Right lobe of liver (tissue), 6 donors: ENCODE results near the gene MPZL1. TPM values are rescaled to one million over a fixed set of nuclear protein-coding genes. Genes with fewer than 3 reads are reported as not detected.

ENCODE experiments used
- ATAC-seq, 4 donors: fragments of 200-7000 bp; cut with Tn5 transposase; one replicate each; pipeline ENCODE4 v1.9.1; 2020; ENCODE audit warnings: mild to moderate bottlenecking in 4 of 4, moderate library complexity in 4 of 4
- DNase-seq, 3 donors: peaks; one replicate each; pipeline ENCODE4 v3.0.0-alpha.2; 2020
- H3K27ac ChIP-seq, 3 donors: fragments of 200-600 bp; one replicate each; pipeline ENCODE4 v1.8.0; 2022
- H3K27me3 ChIP-seq, 2 donors: fragments of 200-600 bp; one replicate each; pipeline ENCODE4 v1.8.0; 2022
- H3K36me3 ChIP-seq, 4 donors: fragments of 200-600 bp; sonication (generic) in 1 of 4; one replicate each; pipeline versions ENCODE4 v1.5.1 to v1.8.0; 2017 to 2022; ENCODE audit warnings: control low read depth in 1 of 4
- H3K4me1 ChIP-seq, 4 donors: fragments of 200-600 bp; sonication (generic) in 1 of 4; one replicate each; pipeline versions ENCODE4 v1.5.1 to v1.8.0; 2017 to 2022; ENCODE audit warnings: control low read depth in 1 of 4
- H3K4me3 ChIP-seq, 3 donors: fragments of 200-600 bp; one replicate each; pipeline ENCODE4 v1.8.0; 2022
- H3K9me3 ChIP-seq, 4 donors: fragments of 200-600 bp; sonication (generic) in 1 of 4; one replicate each; pipeline versions ENCODE4 v1.5.1 to v1.8.0; 2017 to 2022; ENCODE audit warnings: control low read depth in 1 of 4
- POLR2A ChIP-seq: fragments of 450-650 bp; IDR thresholded peaks from one replicate; pipeline ENCODE4 v1.6.1; 2017; ENCODE audit warnings: antibody characterized with exemption, mild to moderate bottlenecking
- WGBS: methylation state at CpG from one replicate; pipeline ENCODE4 v1.1.6; 2018; ENCODE audit warnings: low coverage, low lambda C conversion rate; ENCODE audit not compliant: insufficient coverage; ENCODE audit errors: missing lambda C conversion rate; 5-methylcytosine and 5-hydroxymethylcytosine counted together
- intact Hi-C, 2 donors: fragments of 100-400 bp; cut with DNase I; formaldehyde crosslinking; loops; one replicate each; pipeline versions ENCODE4 v1.11.2 to v1.14.1; 2022
- total RNA-seq, 6 experiments: library from RNA; depleted of rRNA in 2 of 6; stranded (reverse); fragments of >200 nt in 2 of 6; fragmentation: NEBNext Ultra II Directional in 3 of 6; extraction: Animal tissue kit (Norgen Biotek cat#: 25700) in 3 of 6; gene quantifications; one replicate each; pipeline versions ENCODE4 v1.1.0 to v1.2.4, GENCODE V29; 2016 to 2023
- TF ChIP-seq, protein P1 (sequence below), 4 donors: fragments of 200-600 bp in 3 of 4; fragments of 450-650 bp in 1 of 4; IDR thresholded peaks; one replicate each; pipeline versions ENCODE4 v1.5.1 to v1.8.0; 2016 to 2022; ENCODE audit warnings: antibody characterized with exemption in 4 of 4, mild to moderate bottlenecking in 2 of 4
- donor health status: DM: no; HTN: yes; CAD: no.
- donor health status: DM: no; HTN: no; CAD: no.
- donor health status: DM: no; HTN: no; CAD: no.
- donor health status: DM: no; HTN: yes; CAD: no.
- donor health status: DM: no; HTN: yes; CAD: no.

MPZL1 gene
- total RNA-seq, 6 experiments from 2014 or later, result 15.7 to 43.3 (median 18.9) TPM

DNA sequence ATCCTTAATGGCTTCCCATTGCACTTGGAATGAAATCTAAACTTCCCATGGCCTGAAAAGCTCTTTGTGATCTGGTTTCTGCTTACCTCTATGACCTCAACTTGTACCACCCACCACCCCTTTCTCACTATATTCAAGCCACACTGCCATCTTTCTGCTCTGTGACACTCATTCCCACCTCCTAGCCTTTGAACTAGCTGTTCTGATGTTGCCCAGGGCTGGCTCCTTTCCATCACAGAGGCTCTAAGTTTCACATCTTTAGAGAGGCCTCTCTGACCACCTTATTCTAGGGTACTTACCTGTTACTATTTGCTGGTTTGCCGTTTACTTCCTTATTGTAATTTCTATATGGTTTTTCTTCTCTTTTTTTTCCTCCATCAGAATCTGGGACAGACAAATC is 4.2 kb downstream of the MPZL1 start:
- H3K9me3 ChIP-seq, result no peaks in the 10 kb centered on the region
- intact Hi-C loops, result loop anchor here in 1 of 2 donors (10.0 kb wide), 1 partner anchor 79 kb away; no protein-coding TSS in a partner anchor
- no peak overlapping the region for H3K4me3 ChIP-seq
- no peaks in the 10 kb centered on the region for H3K27me3 ChIP-seq
- no peak overlapping the region for H3K27ac ChIP-seq
- TF ChIP-seq, protein P1, sequence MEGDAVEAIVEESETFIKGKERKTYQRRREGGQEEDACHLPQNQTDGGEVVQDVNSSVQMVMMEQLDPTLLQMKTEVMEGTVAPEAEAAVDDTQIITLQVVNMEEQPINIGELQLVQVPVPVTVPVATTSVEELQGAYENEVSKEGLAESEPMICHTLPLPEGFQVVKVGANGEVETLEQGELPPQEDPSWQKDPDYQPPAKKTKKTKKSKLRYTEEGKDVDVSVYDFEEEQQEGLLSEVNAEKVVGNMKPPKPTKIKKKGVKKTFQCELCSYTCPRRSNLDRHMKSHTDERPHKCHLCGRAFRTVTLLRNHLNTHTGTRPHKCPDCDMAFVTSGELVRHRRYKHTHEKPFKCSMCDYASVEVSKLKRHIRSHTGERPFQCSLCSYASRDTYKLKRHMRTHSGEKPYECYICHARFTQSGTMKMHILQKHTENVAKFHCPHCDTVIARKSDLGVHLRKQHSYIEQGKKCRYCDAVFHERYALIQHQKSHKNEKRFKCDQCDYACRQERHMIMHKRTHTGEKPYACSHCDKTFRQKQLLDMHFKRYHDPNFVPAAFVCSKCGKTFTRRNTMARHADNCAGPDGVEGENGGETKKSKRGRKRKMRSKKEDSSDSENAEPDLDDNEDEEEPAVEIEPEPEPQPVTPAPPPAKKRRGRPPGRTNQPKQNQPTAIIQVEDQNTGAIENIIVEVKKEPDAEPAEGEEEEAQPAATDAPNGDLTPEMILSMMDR (IDR thresholded peaks at IDR 0.05), result no peak
- no peak for TF ChIP-seq POLR2A
- DNase-seq (no peak), ATAC-seq (no peak)
- 100% methylated on average over 1 of the region's 1 CpG for WGBS
- peaks cover 0 to 17% (median 3%) of the 10 kb centered on the region in 4 donors for H3K4me1 ChIP-seq
- H3K36me3 ChIP-seq, result no peaks in the 10 kb centered on the region

DNA sequence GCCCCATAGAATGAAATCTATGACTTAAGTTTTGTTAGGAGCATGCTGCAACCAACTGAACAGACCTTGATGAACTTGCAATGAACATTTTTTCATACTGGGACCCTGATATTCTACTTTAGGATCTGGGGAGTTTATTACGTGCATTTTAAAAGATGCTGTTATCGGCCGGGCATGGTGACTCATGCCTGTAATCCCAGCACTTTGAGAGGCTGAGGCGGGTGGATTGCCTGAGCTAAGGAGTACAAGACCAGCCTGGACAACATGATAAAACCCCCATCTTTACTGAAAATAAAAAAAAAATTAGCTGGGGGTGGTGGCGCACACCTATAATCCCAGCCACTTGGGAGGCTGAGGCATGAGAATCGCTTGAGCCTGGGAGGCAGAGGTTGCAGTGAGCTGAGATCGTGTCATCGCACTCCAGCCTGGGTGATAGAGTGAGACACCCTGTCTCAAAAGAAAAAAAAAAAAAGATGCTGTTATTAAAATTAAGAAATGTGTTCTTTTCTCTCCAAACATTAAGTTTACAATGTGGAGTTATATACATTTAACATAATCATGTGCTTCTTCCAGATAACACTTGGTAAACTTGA is 7.1 kb downstream of the MPZL1 start:
- Histone ChIP-seq H3K4me3 (no peak overlapping the region), H3K9me3 (no peaks in the 10 kb centered on the region), H3K36me3 (no peaks in the 10 kb centered on the region), H3K4me1 (peaks cover 0 to under 1% (median under 1%) of the 10 kb centered on the region in 4 donors), H3K27me3 (no peaks in the 10 kb centered on the region), H3K27ac (no peak overlapping the region)
- DNase-seq, result no peak
- ATAC-seq, result no peak
- WGBS, result 88% methylated on average over 2 of the region's 8 CpGs
- TF ChIP-seq, protein P1 (IDR thresholded peaks at IDR 0.05), result no peak
- no peak for TF ChIP-seq POLR2A
- intact Hi-C loops, result loop anchor here in 1 of 2 donors (10.0 kb wide), 1 partner anchor 76 kb away; no protein-coding TSS in a partner anchor

DNA sequence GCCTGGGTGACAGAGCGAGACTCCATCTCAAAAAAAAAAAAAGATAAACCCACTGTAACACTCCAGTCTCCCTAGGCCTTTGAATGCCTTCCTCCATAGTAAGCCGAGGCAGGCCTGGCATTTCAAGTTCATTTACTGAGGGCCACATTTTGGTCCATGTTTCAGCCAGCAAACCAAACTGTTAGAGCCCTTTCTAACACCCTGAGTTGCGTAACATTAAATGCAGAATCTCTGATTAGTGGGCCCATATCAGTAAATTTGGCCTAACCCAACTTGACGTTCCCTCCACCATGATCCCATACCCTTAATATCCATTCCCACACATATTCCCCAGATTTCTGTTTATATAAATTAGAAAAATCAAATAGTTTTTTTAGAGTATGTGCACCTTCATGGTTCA is 12.4 kb downstream of the MPZL1 start:
- 95% methylated on average over 2 of the region's 4 CpGs for WGBS
- no peak for TF ChIP-seq POLR2A
- TF ChIP-seq, protein P1 (IDR thresholded peaks at IDR 0.05), result no peak
- intact Hi-C loops, result no loop called here

DNA sequence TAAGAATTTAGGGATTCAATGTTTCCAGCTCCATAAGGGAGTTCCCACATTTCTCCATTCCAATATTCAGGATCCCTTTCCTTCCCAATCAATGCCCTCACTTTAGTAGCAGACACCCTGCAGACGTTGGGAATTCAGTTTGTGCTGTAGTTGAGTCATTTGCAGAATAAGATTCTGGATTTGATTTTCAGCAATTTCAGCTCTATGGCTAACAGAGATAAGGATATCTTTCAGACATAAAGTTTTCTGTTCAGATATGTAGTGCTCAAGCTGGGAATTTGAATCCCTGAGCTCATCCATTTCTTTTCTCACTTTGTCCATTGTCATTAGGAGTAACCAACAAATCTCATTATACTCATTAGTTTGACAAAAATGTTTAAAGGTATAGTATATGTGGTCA is 13.1 kb downstream of the MPZL1 start:
- Histone ChIP-seq H3K27ac (no peak overlapping the region), H3K4me1 (no peaks in the 10 kb centered on the region), H3K9me3 (no peaks in the 10 kb centered on the region), H3K4me3 (no peak overlapping the region), H3K27me3 (no peaks in the 10 kb centered on the region), H3K36me3 (no peaks in the 10 kb centered on the region)
- no peak for DNase-seq
- ATAC-seq, result no peak
- 92% methylated on average over 1 of the region's 1 CpG for WGBS
- TF ChIP-seq, protein P1 (IDR thresholded peaks at IDR 0.05), result no peak
- TF ChIP-seq POLR2A, result no peak
- intact Hi-C loops, result no loop called here

More for the DNA sequence above, 12.4 kb downstream of the MPZL1 start:
- no peaks in the 10 kb centered on the region for H3K36me3 ChIP-seq
- ATAC-seq, result no peak
- no peaks in the 10 kb centered on the region for H3K9me3 ChIP-seq
- no peak overlapping the region for H3K4me3 ChIP-seq
- H3K27ac ChIP-seq, result no peak overlapping the region
- no peak for DNase-seq
- no peaks in the 10 kb centered on the region for H3K4me1 ChIP-seq
- no peaks in the 10 kb centered on the region for H3K27me3 ChIP-seq
